Ascending aorta (tissue), 2 donors: ENCODE data around the gene BAAT. TPM values are rescaled to one million over a fixed set of nuclear protein-coding genes. Genes with fewer than 3 reads are reported as not detected.

Source experiments
- DNase-seq, 2 donors: peaks; one replicate each; pipeline ENCODE4 v3.0.0-alpha.2; 2019; ENCODE audit warnings: low spot score in 2 of 2
- H3K27ac ChIP-seq, 2 donors: fragments of 200-600 bp; sonication (generic); one replicate each; pipeline ENCODE4 v1.5.1; 2016 to 2017; ENCODE audit warnings: mild to moderate bottlenecking in 1 of 2
- H3K27me3 ChIP-seq: fragments of 200-600 bp; sonication (generic); one replicate; pipeline ENCODE4 v1.5.1; 2017
- H3K36me3 ChIP-seq, 2 donors: fragments of 200-600 bp; sonication (generic); one replicate each; pipeline ENCODE4 v1.5.1; 2016
- H3K4me1 ChIP-seq, 2 donors: fragments of 200-600 bp; sonication (generic); one replicate each; pipeline ENCODE4 v1.5.1; 2016 to 2017; ENCODE audit warnings: mild to moderate bottlenecking in 1 of 2
- H3K4me3 ChIP-seq, 2 donors: fragments of 200-600 bp; sonication (generic); one replicate each; pipeline ENCODE4 v1.5.1; 2016 to 2017; ENCODE audit warnings: mild to moderate bottlenecking in 1 of 2
- H3K9me3 ChIP-seq, 2 donors: fragments of 200-600 bp; sonication (generic); one replicate each; pipeline ENCODE4 v1.5.1; 2016
- CTCF ChIP-seq, 3 experiments: fragments of 200-600 bp in 2 of 3; fragments of 450-650 bp in 1 of 3; sonication (generic) in 2 of 3; IDR thresholded peaks; one replicate each; pipeline ENCODE4 v1.5.1; 2016 to 2019; ENCODE audit warnings: antibody characterized with exemption in 3 of 3, mild to moderate bottlenecking in 1 of 3, moderate library complexity in 1 of 3
- intact Hi-C: fragments of 100-400 bp; cut with DNase I; formaldehyde crosslinking; loops from one replicate; pipeline ENCODE4 v1.15.1; 2023
- total RNA-seq: library from RNA; depleted of rRNA; stranded (reverse); fragments of >200 nt; gene quantifications from one replicate; pipeline ENCODE4 v1.1.0, GENCODE V29; 2016

The BAAT gene
- total RNA-seq, 1 donor from 2014 or later: 0.53 TPM

- DNase-seq: no peak
- H3K4me1 ChIP-seq: no peaks in the 10 kb centered on the region
- peaks cover 10 to 18% of the 10 kb centered on the region in 2 donors for H3K36me3 ChIP-seq
- intact Hi-C loops: no loop called here
- H3K27me3 ChIP-seq: no peaks in the 10 kb centered on the region
- H3K4me3 ChIP-seq: no peak overlapping the region
- no peak overlapping the region for H3K27ac ChIP-seq
- TF ChIP-seq CTCF (IDR thresholded peaks at IDR 0.05): peak in 1 of 3 experiments; percentile 30
- peaks cover 0 to 5% of the 10 kb centered on the region in 2 donors for H3K9me3 ChIP-seq
Measured at GRCh38 chr9:101387871-101388506, 3.2 kb upstream of the BAAT start.

- H3K27me3 ChIP-seq: no peaks in the 10 kb centered on the region
- H3K4me3 ChIP-seq: no peak overlapping the region
- peaks cover 0 to 6% of the 10 kb centered on the region in 2 donors for H3K9me3 ChIP-seq
- H3K4me1 ChIP-seq: no peaks in the 10 kb centered on the region
- intact Hi-C loops: no loop called here
- H3K36me3 ChIP-seq: no peaks in the 10 kb centered on the region
- no peak for TF ChIP-seq CTCF (IDR thresholded peaks at IDR 0.05)
- no peak for DNase-seq
- no peak overlapping the region for H3K27ac ChIP-seq
Measured at GRCh38 chr9:101383361-101383760, 1.4 kb downstream of the BAAT start.

- no peaks in the 10 kb centered on the region for H3K4me1 ChIP-seq
- H3K36me3 ChIP-seq: no peaks in the 10 kb centered on the region
- H3K4me3 ChIP-seq: no peak overlapping the region
- no peak for TF ChIP-seq CTCF (IDR thresholded peaks at IDR 0.05)
- intact Hi-C loops: no loop called here
- H3K9me3 ChIP-seq: peaks cover 0 to 15% of the 10 kb centered on the region in 2 donors
- no peak for DNase-seq
- H3K27me3 ChIP-seq: no peaks in the 10 kb centered on the region
- H3K27ac ChIP-seq: no peak overlapping the region
Measured at GRCh38 chr9:101381833-101382342, 2.9 kb downstream of the BAAT start.

- peaks cover 0 to 15% of the 10 kb centered on the region in 2 donors for H3K9me3 ChIP-seq
- TF ChIP-seq CTCF (IDR thresholded peaks at IDR 0.05): no peak
- no peak overlapping the region for H3K4me3 ChIP-seq
- H3K27me3 ChIP-seq: no peaks in the 10 kb centered on the region
- DNase-seq: no peak
- H3K4me1 ChIP-seq: no peaks in the 10 kb centered on the region
- no peak overlapping the region for H3K27ac ChIP-seq
- intact Hi-C loops: no loop called here
- no peaks in the 10 kb centered on the region for H3K36me3 ChIP-seq
Measured at GRCh38 chr9:101381118-101381517, 3.7 kb downstream of the BAAT start.

- no peak overlapping the region for H3K27ac ChIP-seq
- H3K36me3 ChIP-seq: no peaks in the 10 kb centered on the region
- H3K4me1 ChIP-seq: no peaks in the 10 kb centered on the region
- TF ChIP-seq CTCF (IDR thresholded peaks at IDR 0.05): no peak
- DNase-seq: no peak
- H3K27me3 ChIP-seq: no peaks in the 10 kb centered on the region
- peaks cover 0 to 14% of the 10 kb centered on the region in 2 donors for H3K9me3 ChIP-seq
- H3K4me3 ChIP-seq: no peak overlapping the region
- intact Hi-C loops: no loop called here
Measured at GRCh38 chr9:101380295-101380694, 4.5 kb downstream of the BAAT start.
